ENCODE results near the gene NHS.

GRCh38 chrX:17747692-17748091 lies 372.7 kb downstream of the NHS start:
- TF ChIP-seq REST (IDR thresholded peaks at IDR 0.05; ENCODE audit: insufficient read depth in 1 of 2, low read depth in 2 of 2, low read length in 2 of 2) (no peak), SIN3A (IDR thresholded peaks at IDR 0.05; ENCODE audit: borderline replicate concordance, insufficient read depth, low read length) (no peak), POLR2AphosphoS5 (IDR thresholded peaks at IDR 0.05; ENCODE audit: low read depth, low read length) (no peak), TAF1 (IDR thresholded peaks at IDR 0.05; ENCODE audit: borderline replicate concordance, insufficient read depth, low read length) (no peak), FOXP2 (optimal IDR thresholded peaks at IDR 0.05; ENCODE audit: borderline replicate concordance, extremely low read depth, extremely low read length, insufficient read depth) (no peak)

Data from PFSK-1 (cell line).